GM12878 (cell line): ENCODE measurements around the gene CSF3R. TPM values are rescaled to one million over a fixed set of nuclear protein-coding genes. Genes with fewer than 3 reads are reported as not detected.

Experiments
- ATAC-seq: fragments of 200-7000 bp; cut with Tn5 transposase; 3 replicates; pipeline ENCODE4 v1.9.1; 2020; ENCODE audit warnings: mild to moderate bottlenecking, moderate library complexity
- BruUV-seq: library from RNA; stranded (reverse); fragments of 400-500 nt; replicated peaks from 2 replicates; lab custom pipeline; 2021; lab: Mats Ljungman, UMichigan
- CTCF ChIA-PET: fragments of 300-600 bp; sonication (Branson Sonifier 250); formaldehyde crosslinking; extraction: SDS; loops from one replicate; lab custom pipeline; 2021; ENCODE audit warnings: inconsistent platforms; lab: Yijun Ruan, JAX
- POLR2A ChIA-PET: fragments of 350-600 bp; formaldehyde crosslinking; extraction: SDS; loops from one replicate; lab custom pipeline; 2021; ENCODE audit warnings: inconsistent platforms; lab: Charles Lee
- RAD21 ChIA-PET: fragments of 300-600 bp; sonication (Branson Sonifier 250); formaldehyde crosslinking; loops from one replicate; lab custom pipeline; 2023; ENCODE audit warnings: antibody characterized with exemption; ENCODE audit not compliant: unreplicated experiment; lab: Charles Lee
- SMC1A ChIA-PET: fragments of 300-600 bp; sonication (Branson Sonifier 250); formaldehyde crosslinking; loops from one replicate; lab custom pipeline; 2023; ENCODE audit not compliant: unreplicated experiment, uncharacterized antibody; lab: Charles Lee
- DNase-seq: peaks from one replicate; pipeline ENCODE4 v3.0.0-alpha.2; 2011; ENCODE audit warnings: low read depth, low spot score
- FAIRE-seq: peaks from 3 replicates; lab custom pipeline; 2011; peaks lifted over from hg19 to GRCh38; lab: Jason Lieb, UNC
- H2AFZ ChIP-seq: 2 replicates; pipeline ENCODE4 v1.6.0; 2011; ENCODE audit warnings: low read depth, low read length, control low read depth; ENCODE audit not compliant: control insufficient read depth
- H3K27ac ChIP-seq: 2 replicates; pipeline ENCODE4 v1.5.1; 2011; ENCODE audit warnings: control low read depth; ENCODE audit not compliant: control insufficient read depth, insufficient read depth
- H3K27me3 ChIP-seq, 2 experiments: replicated peaks in 1 of 2; 2 replicates each; pipeline versions ENCODE4 v1.6.0 to v1.6.1; 2011; ENCODE audit warnings: low read length in 1 of 2; ENCODE audit not compliant: control insufficient read depth in 2 of 2, insufficient read depth in 2 of 2
- H3K36me3 ChIP-seq, 2 experiments: 2 replicates each; pipeline ENCODE4 v1.5.1; 2011; ENCODE audit warnings: low read length in 1 of 2; ENCODE audit not compliant: control insufficient read depth in 2 of 2, insufficient read depth in 2 of 2
- H3K4me1 ChIP-seq: 2 replicates; pipeline ENCODE4 v1.6.1; 2011; ENCODE audit warnings: mild to moderate bottlenecking, low read length, moderate library complexity, mixed read lengths; ENCODE audit not compliant: control insufficient read depth, insufficient read depth
- H3K4me2 ChIP-seq: 2 replicates; pipeline ENCODE4 v1.6.0; 2011; ENCODE audit warnings: control low read depth; ENCODE audit not compliant: control insufficient read depth, insufficient read depth
- H3K4me3 ChIP-seq: fragments of 200-600 bp; sonication (generic); 2 replicates; pipeline ENCODE4 v1.5.1; 2016
- H3K79me2 ChIP-seq: 2 replicates; pipeline ENCODE4 v1.6.0; 2011; ENCODE audit warnings: low read length; ENCODE audit not compliant: control insufficient read depth, insufficient read depth
- H3K9ac ChIP-seq: 2 replicates; pipeline ENCODE4 v1.8.0; 2011; ENCODE audit warnings: low read length, control low read depth, mixed read lengths; ENCODE audit not compliant: control insufficient read depth, insufficient read depth
- H3K9me3 ChIP-seq: replicated peaks from 3 replicates; pipeline ENCODE4 v1.5.1; 2011; ENCODE audit warnings: mild to moderate bottlenecking, low read length; ENCODE audit not compliant: control insufficient read depth, insufficient read depth
- H4K20me1 ChIP-seq: 2 replicates; pipeline ENCODE4 v1.6.0; 2011; ENCODE audit not compliant: control insufficient read depth, insufficient read depth
- CTCF ChIP-seq, 3 experiments: IDR thresholded peaks in 2 of 3; conservative IDR thresholded peaks in 1 of 3; 2 replicates each; pipeline ENCODE4 v1.5.1; 2011; ENCODE audit warnings: low read depth in 3 of 3, low read length in 3 of 3, mild to moderate bottlenecking in 3 of 3, control low read depth in 2 of 3, moderate library complexity in 2 of 3, inconsistent platforms in 1 of 3, mixed read lengths in 1 of 3; ENCODE audit not compliant: control insufficient read depth in 2 of 3, insufficient read depth in 1 of 3; ENCODE audit errors: extremely low read depth in 1 of 3
- MEF2B ChIP-seq: fragments of 450-650 bp; IDR thresholded peaks from 2 replicates; pipeline ENCODE4 v1.6.1; 2018; ENCODE audit warnings: mild to moderate bottlenecking, moderate library complexity; ENCODE audit not compliant: partially characterized antibody, poor library complexity, severe bottlenecking
- MLLT1 ChIP-seq: fragments of 450-650 bp; IDR thresholded peaks from 2 replicates; pipeline ENCODE4 v1.6.1; 2016; ENCODE audit warnings: mild to moderate bottlenecking
- MYC ChIP-seq: IDR thresholded peaks from 2 replicates; pipeline ENCODE4 v1.6.1; 2011; ENCODE audit warnings: mild to moderate bottlenecking, low read length, moderate library complexity, inconsistent platforms; ENCODE audit not compliant: insufficient read depth, insufficient replicate concordance, insufficient read length, severe bottlenecking
- NR2C1 ChIP-seq: fragments of 450-650 bp; IDR thresholded peaks from 2 replicates; pipeline ENCODE4 v1.6.1; 2017; ENCODE audit warnings: antibody characterized with exemption, mild to moderate bottlenecking, moderate library complexity
- RB1 ChIP-seq: fragments of 450-650 bp; formaldehyde crosslinking; IDR thresholded peaks from 2 replicates; pipeline ENCODE4 v1.6.1; 2017; ENCODE audit warnings: mild to moderate bottlenecking, borderline replicate concordance
- TCF7 ChIP-seq: IDR thresholded peaks from 2 replicates; pipeline ENCODE4 v1.6.1; 2014; ENCODE audit warnings: antibody characterized with exemption, borderline replicate concordance
- ZBTB11 ChIP-seq: fragments of 450-650 bp; formaldehyde crosslinking; IDR thresholded peaks from 2 replicates; pipeline ENCODE4 v1.5.0; 2022; ENCODE audit warnings: mild to moderate bottlenecking, missing genetic modification characterization
- WGBS: methylation state at CpG from one replicate; pipeline ENCODE4 v1.1.6; 2016; ENCODE audit warnings: low lambda C conversion rate; ENCODE audit not compliant: insufficient replicate concordance, insufficient coverage; ENCODE audit errors: missing lambda C conversion rate; 5-methylcytosine and 5-hydroxymethylcytosine counted together
- in situ Hi-C: fragments of 300-500 bp; cut with MboI; formaldehyde crosslinking; loops from 9 replicates; pipeline ENCODE4 v1.14.3; 2018; ENCODE audit warnings: mixed read lengths
- intact Hi-C: fragments of 100-400 bp; cut with micrococcal nuclease; formaldehyde crosslinking; loops from one replicate; pipeline ENCODE4 v1.14.2; 2022; ENCODE audit not compliant: unreplicated experiment
- polyA plus RNA-seq, 11 experiments: library from polyadenylated mRNA; depleted of rRNA in 4 of 11; unstranded in 6 of 11; stranded (reverse) in 5 of 11; fragments of >200 nt; fragmentation: Nextera tagmentation in 4 of 11; fragmentation: Illumina TruSeq in 1 of 11; extraction: Ambion mirVana in 4 of 11; extraction: Trizol in 1 of 11; gene quantifications; 1 replicate in 1 of 11; 2 replicates in 10 of 11; pipeline versions ENCODE4 v1.2.1 to v1.2.3, GENCODE V29; 2011 to 2016; ENCODE audit warnings: inconsistent platforms in 2 of 11, missing spikeins in 2 of 11, low read depth in 1 of 11
- total RNA-seq, 4 experiments: library from RNA; depleted of rRNA in 3 of 4; stranded (reverse); fragments of >200 nt in 3 of 4; fragmentation: Illumina TruSeq in 1 of 4; extraction: Trizol in 1 of 4; gene quantifications; 2 replicates each; pipeline versions ENCODE4 v1.2.1 to v1.2.3, GENCODE V29; 2013 to 2021

The CSF3R gene
- total and polyA plus RNA-seq, 10 of the 15 experiments (the other 5 are each of a cell fraction or from before 2014, with no cell fraction given), result 0.13 TPM; not detected in 9

- no peak for TF ChIP-seq MLLT1
Measured at GRCh38 chr1:36493524-36493923, 10.8 kb upstream of the CSF3R start (continued).

GRCh38 chr1:36492491-36492890, 9.8 kb upstream of the CSF3R start:
- WGBS, result 10% methylated on average over 9 of the region's 9 CpGs
- no peaks in the 10 kb centered on the region for H3K79me2 ChIP-seq
- no peaks in the 10 kb centered on the region for H3K9me3 ChIP-seq
- H3K27me3 ChIP-seq, result peaks cover 0 to 3% of the 10 kb centered on the region in 2 experiments; a peak in 2 of 4 replicates
- in situ Hi-C loops, result no loop called here
- no TSS peak for BruUV-seq
- H3K36me3 ChIP-seq, result no peaks in the 10 kb centered on the region
- H4K20me1 ChIP-seq, result no peaks in the 10 kb centered on the region; the same call in 1 of the 2 replicates
- FAIRE-seq, result no peak
- intact Hi-C loops, result no loop called here
- H3K27ac ChIP-seq, result no peak overlapping the region
- H3K4me2 ChIP-seq, result no peak overlapping the region
- H3K4me3 ChIP-seq, result no peak overlapping the region
- no peak for DNase-seq
- no peak for ATAC-seq
- TF ChIP-seq MEF2B (no peak), CTCF (IDR thresholded peaks at IDR 0.05 in 2 of 3, conservative IDR thresholded peaks at IDR 0.05 in 1 of 3; ENCODE audit: control insufficient read depth in 2 of 3, extremely low read depth in 1 of 3, insufficient read depth in 1 of 3, low read depth in 3 of 3, low read length in 3 of 3) (no peak), ZBTB11 (CRISPR knock-in tag) (no peak), MYC (no peak), RB1 (no peak), NR2C1 (no peak), TCF7 (no peak)
- no peaks in the 10 kb centered on the region; the same call in 1 of the 2 replicates for H3K4me1 ChIP-seq
- ChIA-PET POLR2A (no interaction called here), RAD21 (no interaction called here), SMC1A (no interaction called here), CTCF (no interaction called here)
- H2AFZ ChIP-seq, result no peak overlapping the region
- H3K9ac ChIP-seq, result no peak overlapping the region
